Measurements from ENCODE around the gene ZG16B. TPM values are rescaled to one million over a fixed set of nuclear protein-coding genes. Genes with fewer than 3 reads are reported as not detected.

ZG16B gene
- total RNA-seq, 1 experiment from 2014 or later, result 2.3 TPM

DNA sequence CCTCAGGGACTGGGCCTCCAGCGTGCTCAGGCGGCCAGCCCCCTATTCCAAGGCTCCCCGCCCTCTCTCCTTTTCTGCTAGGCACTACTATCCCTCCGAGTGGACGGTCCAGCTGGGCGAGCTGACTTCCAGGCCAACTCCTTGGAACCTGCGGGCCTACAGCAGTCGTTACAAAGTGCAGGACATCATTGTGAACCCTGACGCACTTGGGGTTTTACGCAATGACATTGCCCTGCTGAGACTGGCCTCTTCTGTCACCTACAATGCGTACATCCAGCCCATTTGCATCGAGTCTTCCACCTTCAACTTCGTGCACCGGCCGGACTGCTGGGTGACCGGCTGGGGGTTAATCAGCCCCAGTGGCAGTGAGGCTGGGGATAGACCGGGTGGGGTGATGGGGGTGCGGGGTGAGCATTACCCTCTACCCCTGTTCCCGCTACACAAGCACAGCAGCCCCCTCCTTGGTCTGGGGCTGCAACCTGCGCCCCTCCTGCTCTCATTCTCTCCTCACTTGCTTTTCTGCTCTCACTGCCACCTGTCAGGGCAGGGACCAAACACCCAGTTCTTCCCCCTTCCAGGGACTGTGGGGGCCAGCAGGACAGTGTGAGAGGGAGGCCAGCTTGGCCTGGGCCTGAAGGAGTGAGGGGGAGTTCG lies 30.8 kb upstream of the ZG16B start:
- ChIA-PET POLR2A (no interaction called here), RAD21 (ENCODE audit: low non-redundant PET in 1 of 2, low total read pairs in 2 of 2, uncharacterized antibody in 2 of 2, unreplicated experiment in 2 of 2) (no interaction called here), CTCF (no interaction called here)
- Histone ChIP-seq H3K4me1 (ENCODE audit: control insufficient read depth in 1 of 2, insufficient read depth in 2 of 2, low read length in 2 of 2) (peaks cover 5 to 16% of the 10 kb centered on the region in 2 experiments), H4K20me1 (ENCODE audit: insufficient read depth) (no peaks in the 10 kb centered on the region), H3K4me2 (ENCODE audit: low read length) (no peak overlapping the region), H3K9me3 (ENCODE audit: control insufficient read depth in 1 of 2, insufficient read depth in 1 of 2, low read depth in 1 of 2, low read length in 2 of 2) (peaks cover 0 to 6% of the 10 kb centered on the region in 2 experiments; a peak in 2 of 4 replicates), H3K4me3 (replicated peaks in 1 of 2; ENCODE audit: low read depth in 1 of 2, low read length in 2 of 2) (no peak overlapping the region), H3K27me3 (ENCODE audit: insufficient read depth, low read length) (no peaks in the 10 kb centered on the region), H3K27ac (ENCODE audit: low read depth, low read length) (no peak overlapping the region), H3K79me2 (ENCODE audit: insufficient read depth, low read length) (no peaks in the 10 kb centered on the region), H3K9ac (ENCODE audit: low read length) (no peak overlapping the region), H2AFZ (ENCODE audit: low read depth, low read length, poor library complexity, severe bottlenecking) (no peak overlapping the region), H3K9me2 (ENCODE audit: insufficient read depth) (no peaks in the 10 kb centered on the region; the same call in 1 of the 2 replicates), H3K36me3 (ENCODE audit: control insufficient read depth in 1 of 2, insufficient read depth in 2 of 2, low read length in 2 of 2) (no peaks in the 10 kb centered on the region)
- intact Hi-C loops (cut with micrococcal nuclease), result no loop called here
- DNase-seq (ENCODE audit: low read depth, low spot score), result no peak
- no peak for TF ChIP-seq TCF7L2 (IDR thresholded peaks at IDR 0.05; ENCODE audit: borderline replicate concordance, extremely low read depth, insufficient read depth, insufficient read length)
- TF ChIP-seq, protein P1, sequence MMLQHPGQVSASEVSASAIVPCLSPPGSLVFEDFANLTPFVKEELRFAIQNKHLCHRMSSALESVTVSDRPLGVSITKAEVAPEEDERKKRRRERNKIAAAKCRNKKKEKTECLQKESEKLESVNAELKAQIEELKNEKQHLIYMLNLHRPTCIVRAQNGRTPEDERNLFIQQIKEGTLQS (IDR thresholded peaks at IDR 0.05), result no peak
- TF ChIP-seq RAD21 (IDR thresholded peaks at IDR 0.05; ENCODE audit: low read depth), result no peak
- no TSS peak for BruUV-seq (replicated peaks)
- ATAC-seq, result 0 out of 2 replicates have a peak, but pooled peaks have one; percentile 10

DNA sequence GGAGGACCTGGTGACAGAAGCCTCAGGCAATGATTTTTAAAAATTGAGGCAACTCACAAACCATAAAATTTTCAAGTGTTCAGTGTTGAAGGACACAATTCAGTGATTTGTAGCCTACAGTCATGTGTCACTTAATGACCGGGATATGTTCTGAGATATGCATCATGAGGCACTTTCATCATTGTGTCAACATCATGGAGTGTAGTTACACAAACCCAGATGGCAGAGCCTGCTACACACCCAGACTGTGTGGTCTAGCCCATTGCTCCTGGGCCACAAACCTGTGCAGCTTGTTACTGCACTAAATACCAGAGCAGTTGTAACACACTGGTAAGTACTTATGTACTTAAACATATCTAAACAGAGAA lies 30.3 kb upstream of the ZG16B start:
- ATAC-seq, result 0 out of 2 replicates have a peak, but pooled peaks have one; percentile 36
- no peak overlapping the region for H3K27ac ChIP-seq (ENCODE audit: low read depth, low read length)
- H3K9me2 ChIP-seq (ENCODE audit: insufficient read depth), result no peaks in the 10 kb centered on the region
- DNase-seq (ENCODE audit: low read depth, low spot score), result no peak
- H3K79me2 ChIP-seq (ENCODE audit: insufficient read depth, low read length), result no peaks in the 10 kb centered on the region
- no TSS peak for BruUV-seq (replicated peaks)
- H2AFZ ChIP-seq (ENCODE audit: low read depth, low read length, poor library complexity, severe bottlenecking), result no peak overlapping the region
- POLR2A ChIA-PET, result no interaction called here
- no peak overlapping the region for H3K4me2 ChIP-seq (ENCODE audit: low read length)
- H3K4me3 ChIP-seq (replicated peaks in 1 of 2; ENCODE audit: low read depth in 1 of 2, low read length in 2 of 2), result no peak overlapping the region
- intact Hi-C loops (cut with micrococcal nuclease), result no loop called here
- H3K9ac ChIP-seq (ENCODE audit: low read length), result no peak overlapping the region
- CTCF ChIA-PET, result no interaction called here
- no peaks in the 10 kb centered on the region for H4K20me1 ChIP-seq (ENCODE audit: insufficient read depth)
- RAD21 ChIA-PET (ENCODE audit: low non-redundant PET in 1 of 2, low total read pairs in 2 of 2, uncharacterized antibody in 2 of 2, unreplicated experiment in 2 of 2), result no interaction called here
- H3K4me1 ChIP-seq (ENCODE audit: control insufficient read depth in 1 of 2, insufficient read depth in 2 of 2, low read length in 2 of 2), result peaks cover under 1 to 11% of the 10 kb centered on the region in 2 experiments
- H3K27me3 ChIP-seq (ENCODE audit: insufficient read depth, low read length), result no peaks in the 10 kb centered on the region
- H3K9me3 ChIP-seq (ENCODE audit: control insufficient read depth in 1 of 2, insufficient read depth in 1 of 2, low read depth in 1 of 2, low read length in 2 of 2), result peaks cover 0 to 6% of the 10 kb centered on the region in 2 experiments; a peak in 2 of 4 replicates
- no peaks in the 10 kb centered on the region for H3K36me3 ChIP-seq (ENCODE audit: control insufficient read depth in 1 of 2, insufficient read depth in 2 of 2, low read length in 2 of 2)
- TF ChIP-seq, protein P2, sequence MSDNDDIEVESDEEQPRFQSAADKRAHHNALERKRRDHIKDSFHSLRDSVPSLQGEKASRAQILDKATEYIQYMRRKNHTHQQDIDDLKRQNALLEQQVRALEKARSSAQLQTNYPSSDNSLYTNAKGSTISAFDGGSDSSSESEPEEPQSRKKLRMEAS (IDR thresholded peaks at IDR 0.05), result no peak
- TF ChIP-seq FOSL1 (IDR thresholded peaks at IDR 0.05; ENCODE audit: low read depth), result no peak
- TF ChIP-seq EZH2 (IDR thresholded peaks at IDR 0.05), result no peak
- no peak for TF ChIP-seq CEBPB (IDR thresholded peaks at IDR 0.05; ENCODE audit: low read depth)
- TF ChIP-seq SIN3A (IDR thresholded peaks at IDR 0.05; ENCODE audit: low read depth), result no peak
- no peak for TF ChIP-seq RAD21 (IDR thresholded peaks at IDR 0.05; ENCODE audit: low read depth)
- TF ChIP-seq CBX3 (IDR thresholded peaks at IDR 0.05; ENCODE audit: low read depth), result no peak
- TF ChIP-seq POLR2AphosphoS5 (IDR thresholded peaks at IDR 0.05; ENCODE audit: low read depth, low read length), result no peak
- no peak for TF ChIP-seq EZH2phosphoT487 (IDR thresholded peaks at IDR 0.05; ENCODE audit: borderline replicate concordance)
- TF ChIP-seq ZNF274 (IDR thresholded peaks at IDR 0.05; ENCODE audit: low read depth, low read length), result no peak
- no peak for TF ChIP-seq ELF1 (IDR thresholded peaks at IDR 0.05; ENCODE audit: borderline replicate concordance, low read depth)
- TF ChIP-seq, protein P3, sequence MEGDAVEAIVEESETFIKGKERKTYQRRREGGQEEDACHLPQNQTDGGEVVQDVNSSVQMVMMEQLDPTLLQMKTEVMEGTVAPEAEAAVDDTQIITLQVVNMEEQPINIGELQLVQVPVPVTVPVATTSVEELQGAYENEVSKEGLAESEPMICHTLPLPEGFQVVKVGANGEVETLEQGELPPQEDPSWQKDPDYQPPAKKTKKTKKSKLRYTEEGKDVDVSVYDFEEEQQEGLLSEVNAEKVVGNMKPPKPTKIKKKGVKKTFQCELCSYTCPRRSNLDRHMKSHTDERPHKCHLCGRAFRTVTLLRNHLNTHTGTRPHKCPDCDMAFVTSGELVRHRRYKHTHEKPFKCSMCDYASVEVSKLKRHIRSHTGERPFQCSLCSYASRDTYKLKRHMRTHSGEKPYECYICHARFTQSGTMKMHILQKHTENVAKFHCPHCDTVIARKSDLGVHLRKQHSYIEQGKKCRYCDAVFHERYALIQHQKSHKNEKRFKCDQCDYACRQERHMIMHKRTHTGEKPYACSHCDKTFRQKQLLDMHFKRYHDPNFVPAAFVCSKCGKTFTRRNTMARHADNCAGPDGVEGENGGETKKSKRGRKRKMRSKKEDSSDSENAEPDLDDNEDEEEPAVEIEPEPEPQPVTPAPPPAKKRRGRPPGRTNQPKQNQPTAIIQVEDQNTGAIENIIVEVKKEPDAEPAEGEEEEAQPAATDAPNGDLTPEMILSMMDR (IDR thresholded peaks at IDR 0.05 in 2 of 3, conservative IDR thresholded peaks at IDR 0.05 in 1 of 3; ENCODE audit: borderline replicate concordance in 1 of 3, insufficient read depth in 1 of 3, low read depth in 2 of 3, low read length in 2 of 3), result no peak
- TF ChIP-seq, protein P4, sequence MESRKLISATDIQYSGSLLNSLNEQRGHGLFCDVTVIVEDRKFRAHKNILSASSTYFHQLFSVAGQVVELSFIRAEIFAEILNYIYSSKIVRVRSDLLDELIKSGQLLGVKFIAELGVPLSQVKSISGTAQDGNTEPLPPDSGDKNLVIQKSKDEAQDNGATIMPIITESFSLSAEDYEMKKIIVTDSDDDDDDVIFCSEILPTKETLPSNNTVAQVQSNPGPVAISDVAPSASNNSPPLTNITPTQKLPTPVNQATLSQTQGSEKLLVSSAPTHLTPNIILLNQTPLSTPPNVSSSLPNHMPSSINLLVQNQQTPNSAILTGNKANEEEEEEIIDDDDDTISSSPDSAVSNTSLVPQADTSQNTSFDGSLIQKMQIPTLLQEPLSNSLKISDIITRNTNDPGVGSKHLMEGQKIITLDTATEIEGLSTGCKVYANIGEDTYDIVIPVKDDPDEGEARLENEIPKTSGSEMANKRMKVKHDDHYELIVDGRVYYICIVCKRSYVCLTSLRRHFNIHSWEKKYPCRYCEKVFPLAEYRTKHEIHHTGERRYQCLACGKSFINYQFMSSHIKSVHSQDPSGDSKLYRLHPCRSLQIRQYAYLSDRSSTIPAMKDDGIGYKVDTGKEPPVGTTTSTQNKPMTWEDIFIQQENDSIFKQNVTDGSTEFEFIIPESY (IDR thresholded peaks at IDR 0.05; ENCODE audit: extremely low read depth, insufficient replicate concordance, low read length), result no peak
- no peak for TF ChIP-seq JUND (IDR thresholded peaks at IDR 0.05)
- TF ChIP-seq, protein P1 (IDR thresholded peaks at IDR 0.05), result no peak
